Panc1 (cell line): ENCODE measurements around the gene FAM151A. TPM values are rescaled to one million over a fixed set of nuclear protein-coding genes. Genes with fewer than 3 reads are reported as not detected.

Experiments used
- ATAC-seq: fragments of 200-7000 bp; cut with Tn5 transposase; 2 replicates; pipeline ENCODE4 v1.9.1; 2020; ENCODE audit warnings: mild to moderate bottlenecking, moderate library complexity
- BruUV-seq: library from RNA; stranded (reverse); fragments of 400-500 nt; replicated peaks from 2 replicates; lab custom pipeline; 2021; lab: Mats Ljungman, UMichigan
- CTCF ChIA-PET: fragments of 300-600 bp; sonication (Branson Sonifier 250); formaldehyde crosslinking; loops from one replicate; lab custom pipeline; 2022; ENCODE audit warnings: antibody characterized with exemption; lab: Charles Lee
- POLR2A ChIA-PET: fragments of 300-600 bp; sonication (Branson Sonifier 250); formaldehyde crosslinking; loops from one replicate; lab custom pipeline; 2022; ENCODE audit warnings: antibody characterized with exemption; lab: Charles Lee
- DNase-seq: peaks from one replicate; pipeline ENCODE4 v3.0.0-alpha.2; 2010; ENCODE audit warnings: low read depth, low spot score
- H3K27ac ChIP-seq: 2 replicates; pipeline ENCODE4 v1.5.1; 2011; ENCODE audit warnings: mild to moderate bottlenecking, low read length, inconsistent platforms
- H3K27me3 ChIP-seq: fragments of 200-500 bp; sonication (Bioruptor generic); 2 replicates; pipeline ENCODE4 v1.6.0; 2014; ENCODE audit warnings: low read length, inconsistent platforms; ENCODE audit not compliant: control insufficient read depth, insufficient read depth
- H3K36me3 ChIP-seq: fragments of 200-500 bp; sonication (Bioruptor generic); 2 replicates; pipeline ENCODE4 v1.5.1; 2014; ENCODE audit warnings: inconsistent platforms, mild to moderate bottlenecking, low read length, moderate library complexity; ENCODE audit not compliant: control insufficient read depth, insufficient read depth
- H3K4me1 ChIP-seq: 2 replicates; pipeline ENCODE4 v1.5.1; 2011; ENCODE audit warnings: inconsistent platforms, mild to moderate bottlenecking, low read length, moderate library complexity; ENCODE audit not compliant: control insufficient read depth, insufficient read depth
- H3K4me3 ChIP-seq, 2 experiments: 2 replicates each; pipeline ENCODE4 v1.5.1; 2011 to 2012; ENCODE audit warnings: low read depth in 2 of 2, low read length in 2 of 2, mild to moderate bottlenecking in 2 of 2, inconsistent platforms in 1 of 2, moderate library complexity in 1 of 2
- H3K9me3 ChIP-seq: fragments of 200-500 bp; sonication (Bioruptor generic); 2 replicates; pipeline ENCODE4 v1.5.1; 2014; ENCODE audit warnings: low read depth, mild to moderate bottlenecking, inconsistent platforms, low read length, moderate library complexity; ENCODE audit not compliant: control insufficient read depth, insufficient read depth
- POLR2AphosphoS5 ChIP-seq: IDR thresholded peaks from 2 replicates; pipeline ENCODE4 v1.6.1; 2012; ENCODE audit warnings: mild to moderate bottlenecking, low read depth, low read length, moderate library complexity
- SIN3A ChIP-seq: IDR thresholded peaks from 2 replicates; pipeline ENCODE4 v1.6.1; 2012; ENCODE audit warnings: low read depth, mild to moderate bottlenecking, low read length, moderate library complexity, borderline replicate concordance; ENCODE audit not compliant: insufficient read depth
- TCF7L2 ChIP-seq: IDR thresholded peaks from 2 replicates; pipeline ENCODE4 v1.6.1; 2011; ENCODE audit warnings: mild to moderate bottlenecking, low read depth, low read length, inconsistent platforms
- in situ Hi-C: cut with HindIII; loops from 2 replicates; pipeline ENCODE4 v1.10.0; 2016; ENCODE audit warnings: low sequenced_read_pairs, low pct_unique_long_range_greater_than_20kb
- intact Hi-C: fragments of 100-400 bp; cut with micrococcal nuclease; formaldehyde crosslinking; loops from one replicate; pipeline ENCODE4 v1.10.0; 2022; ENCODE audit not compliant: unreplicated experiment
- total RNA-seq: library from RNA; stranded (reverse); gene quantifications from one replicate; pipeline ENCODE4 v1.2.1, GENCODE V29; 2021; ENCODE audit not compliant: unreplicated experiment
- TF ChIP-seq, protein P1 (sequence below): fragments of 450-650 bp; IDR thresholded peaks from 2 replicates; pipeline ENCODE4 v1.5.1; 2017; ENCODE audit warnings: mild to moderate bottlenecking
- TF ChIP-seq, protein P2 (sequence below), 2 experiments: IDR thresholded peaks; 2 replicates each; pipeline ENCODE4 v1.6.1; 2011 to 2012; ENCODE audit warnings: low read depth in 2 of 2, control low read depth in 1 of 2, low read length in 1 of 2, mild to moderate bottlenecking in 1 of 2, moderate library complexity in 1 of 2; ENCODE audit not compliant: insufficient read depth in 1 of 2

Gene FAM151A
- total RNA-seq, 1 experiment from 2014 or later = not detected

DNA sequence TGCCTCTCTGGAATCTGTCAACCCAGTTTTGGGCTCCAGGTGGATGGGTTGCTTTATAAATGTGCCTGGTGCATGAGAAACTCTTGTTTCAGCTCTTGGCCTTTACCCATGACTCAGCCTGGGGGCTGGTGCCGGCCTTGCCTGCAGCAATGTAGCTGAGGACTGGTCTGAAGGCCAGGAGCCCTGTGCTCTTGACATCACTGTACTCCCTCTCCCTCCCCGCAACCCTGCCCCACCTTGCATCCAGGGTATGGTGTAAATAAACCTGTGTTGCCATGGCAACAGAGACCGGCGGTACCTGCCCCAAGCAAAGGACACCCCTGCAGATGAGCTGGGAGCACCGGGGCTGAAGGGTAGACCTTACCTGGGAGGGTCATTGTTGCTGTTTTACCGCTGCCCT lies 13.3 kb downstream of the FAM151A start:
- in situ Hi-C loops = no loop called here
- DNase-seq = no peak
- Histone ChIP-seq H3K36me3 (no peaks in the 10 kb centered on the region), H3K9me3 (no peaks in the 10 kb centered on the region), H3K4me1 (peaks cover 4% of the 10 kb centered on the region; the same call in 1 of the 2 replicates), H3K27me3 (no peaks in the 10 kb centered on the region), H3K4me3 (no peak overlapping the region), H3K27ac (no peak overlapping the region)
- BruUV-seq = no TSS peak
- TF ChIP-seq POLR2AphosphoS5 = no peak
- no peak for TF ChIP-seq TCF7L2
- TF ChIP-seq SIN3A = no peak
- TF ChIP-seq, protein P1, sequence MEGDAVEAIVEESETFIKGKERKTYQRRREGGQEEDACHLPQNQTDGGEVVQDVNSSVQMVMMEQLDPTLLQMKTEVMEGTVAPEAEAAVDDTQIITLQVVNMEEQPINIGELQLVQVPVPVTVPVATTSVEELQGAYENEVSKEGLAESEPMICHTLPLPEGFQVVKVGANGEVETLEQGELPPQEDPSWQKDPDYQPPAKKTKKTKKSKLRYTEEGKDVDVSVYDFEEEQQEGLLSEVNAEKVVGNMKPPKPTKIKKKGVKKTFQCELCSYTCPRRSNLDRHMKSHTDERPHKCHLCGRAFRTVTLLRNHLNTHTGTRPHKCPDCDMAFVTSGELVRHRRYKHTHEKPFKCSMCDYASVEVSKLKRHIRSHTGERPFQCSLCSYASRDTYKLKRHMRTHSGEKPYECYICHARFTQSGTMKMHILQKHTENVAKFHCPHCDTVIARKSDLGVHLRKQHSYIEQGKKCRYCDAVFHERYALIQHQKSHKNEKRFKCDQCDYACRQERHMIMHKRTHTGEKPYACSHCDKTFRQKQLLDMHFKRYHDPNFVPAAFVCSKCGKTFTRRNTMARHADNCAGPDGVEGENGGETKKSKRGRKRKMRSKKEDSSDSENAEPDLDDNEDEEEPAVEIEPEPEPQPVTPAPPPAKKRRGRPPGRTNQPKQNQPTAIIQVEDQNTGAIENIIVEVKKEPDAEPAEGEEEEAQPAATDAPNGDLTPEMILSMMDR = no peak
- TF ChIP-seq, protein P2, sequence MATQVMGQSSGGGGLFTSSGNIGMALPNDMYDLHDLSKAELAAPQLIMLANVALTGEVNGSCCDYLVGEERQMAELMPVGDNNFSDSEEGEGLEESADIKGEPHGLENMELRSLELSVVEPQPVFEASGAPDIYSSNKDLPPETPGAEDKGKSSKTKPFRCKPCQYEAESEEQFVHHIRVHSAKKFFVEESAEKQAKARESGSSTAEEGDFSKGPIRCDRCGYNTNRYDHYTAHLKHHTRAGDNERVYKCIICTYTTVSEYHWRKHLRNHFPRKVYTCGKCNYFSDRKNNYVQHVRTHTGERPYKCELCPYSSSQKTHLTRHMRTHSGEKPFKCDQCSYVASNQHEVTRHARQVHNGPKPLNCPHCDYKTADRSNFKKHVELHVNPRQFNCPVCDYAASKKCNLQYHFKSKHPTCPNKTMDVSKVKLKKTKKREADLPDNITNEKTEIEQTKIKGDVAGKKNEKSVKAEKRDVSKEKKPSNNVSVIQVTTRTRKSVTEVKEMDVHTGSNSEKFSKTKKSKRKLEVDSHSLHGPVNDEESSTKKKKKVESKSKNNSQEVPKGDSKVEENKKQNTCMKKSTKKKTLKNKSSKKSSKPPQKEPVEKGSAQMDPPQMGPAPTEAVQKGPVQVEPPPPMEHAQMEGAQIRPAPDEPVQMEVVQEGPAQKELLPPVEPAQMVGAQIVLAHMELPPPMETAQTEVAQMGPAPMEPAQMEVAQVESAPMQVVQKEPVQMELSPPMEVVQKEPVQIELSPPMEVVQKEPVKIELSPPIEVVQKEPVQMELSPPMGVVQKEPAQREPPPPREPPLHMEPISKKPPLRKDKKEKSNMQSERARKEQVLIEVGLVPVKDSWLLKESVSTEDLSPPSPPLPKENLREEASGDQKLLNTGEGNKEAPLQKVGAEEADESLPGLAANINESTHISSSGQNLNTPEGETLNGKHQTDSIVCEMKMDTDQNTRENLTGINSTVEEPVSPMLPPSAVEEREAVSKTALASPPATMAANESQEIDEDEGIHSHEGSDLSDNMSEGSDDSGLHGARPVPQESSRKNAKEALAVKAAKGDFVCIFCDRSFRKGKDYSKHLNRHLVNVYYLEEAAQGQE (IDR thresholded peaks at IDR 0.05; ENCODE audit: insufficient read depth in 1 of 2, low read depth in 2 of 2, low read length in 1 of 2) = no peak
- ChIA-PET CTCF (no interaction called here), POLR2A (no interaction called here)
- ATAC-seq = no peak
- intact Hi-C loops = no loop called here

DNA sequence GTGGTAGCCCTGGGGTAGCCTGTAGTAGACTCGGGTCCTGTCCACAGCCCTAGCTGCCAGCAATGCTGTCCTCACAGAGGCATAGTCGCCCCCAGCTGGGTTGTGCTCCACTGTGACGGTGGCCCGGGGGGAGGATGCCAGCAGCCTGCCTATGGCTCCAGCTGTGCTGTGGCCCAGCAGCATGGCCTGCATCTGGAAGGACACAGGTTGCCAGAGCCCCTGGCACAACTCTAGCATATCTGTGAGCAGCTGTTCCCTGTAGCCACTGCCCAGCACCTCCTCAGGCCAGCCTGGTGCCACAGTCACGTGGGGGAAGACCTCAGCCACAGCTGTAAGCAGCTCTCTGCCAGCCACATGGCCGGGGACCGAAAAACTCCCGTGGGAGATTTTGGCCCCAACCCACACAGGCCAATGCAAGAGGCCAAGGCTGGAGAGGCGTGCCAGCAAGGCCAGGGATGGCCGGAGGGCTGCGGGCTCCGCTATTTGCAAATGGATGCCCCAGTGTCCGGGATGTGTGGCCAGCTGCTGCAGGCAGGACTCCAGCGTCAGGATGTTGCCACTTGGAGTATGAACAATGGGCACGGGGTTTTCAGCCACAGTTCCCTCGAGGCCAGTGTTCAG lies 13.9 kb downstream of the FAM151A start:
- no TSS peak for BruUV-seq
- DNase-seq = no peak
- in situ Hi-C loops (no loop called here), intact Hi-C loops (no loop called here)
- ATAC-seq = no peak
- H3K4me1 ChIP-seq = peaks cover 4% of the 10 kb centered on the region; the same call in 1 of the 2 replicates
- no peaks in the 10 kb centered on the region for H3K9me3 ChIP-seq
- H3K36me3 ChIP-seq = no peaks in the 10 kb centered on the region
- H3K27ac ChIP-seq = no peak overlapping the region
- TF ChIP-seq POLR2AphosphoS5 (no peak), SIN3A (no peak), TCF7L2 (no peak)
- TF ChIP-seq, protein P2 (IDR thresholded peaks at IDR 0.05; ENCODE audit: insufficient read depth in 1 of 2, low read depth in 2 of 2, low read length in 1 of 2) = no peak
- TF ChIP-seq, protein P1 = no peak
- H3K27me3 ChIP-seq = no peaks in the 10 kb centered on the region
- POLR2A ChIA-PET = no interaction called here
- H3K4me3 ChIP-seq = no peak overlapping the region
- CTCF ChIA-PET = no interaction called here
